Esophagus mucosa (tissue), 1 donor: Measurements from ENCODE around the gene GULP1. TPM values are rescaled to one million over a fixed set of nuclear protein-coding genes. Genes with fewer than 3 reads are reported as not detected.
"Not testable (repeated sequence)": the region's sequence is repeated elsewhere in the genome, so short reads cannot be mapped to it uniquely, and the experiment has no call there.

ENCODE experiments used
- ATAC-seq: fragments of 200-7000 bp; cut with Tn5 transposase; one replicate; pipeline ENCODE4 v1.9.1; 2020
- total RNA-seq: library from RNA; stranded (reverse); gene quantifications from one replicate; pipeline ENCODE4 v1.2.4, GENCODE V29; 2023
- donor health status: DM: yes; HTN: yes; CAD: no.

Gene GULP1
- total RNA-seq, 1 donor from 2014 or later, result 10.2 TPM

DNA sequence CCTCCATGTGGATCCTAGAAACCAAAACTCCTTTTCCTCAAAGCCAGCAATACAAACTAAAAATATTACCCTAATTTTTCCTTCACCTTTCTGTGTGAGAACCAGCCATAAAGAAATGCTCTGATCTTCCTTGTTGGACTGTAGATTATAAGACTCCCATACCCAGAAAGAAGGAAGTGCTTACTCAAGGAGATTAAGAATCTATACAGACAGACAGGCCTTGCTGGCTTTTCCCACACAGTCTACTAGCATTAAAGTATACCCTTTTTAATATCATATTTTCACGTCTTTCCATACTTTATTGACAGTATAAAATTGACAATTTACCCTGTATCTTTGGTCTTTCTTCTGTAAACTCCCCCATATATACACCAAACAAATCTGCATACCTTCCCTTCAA is 139.0 kb downstream of the GULP1 start:
- no peak for ATAC-seq

DNA sequence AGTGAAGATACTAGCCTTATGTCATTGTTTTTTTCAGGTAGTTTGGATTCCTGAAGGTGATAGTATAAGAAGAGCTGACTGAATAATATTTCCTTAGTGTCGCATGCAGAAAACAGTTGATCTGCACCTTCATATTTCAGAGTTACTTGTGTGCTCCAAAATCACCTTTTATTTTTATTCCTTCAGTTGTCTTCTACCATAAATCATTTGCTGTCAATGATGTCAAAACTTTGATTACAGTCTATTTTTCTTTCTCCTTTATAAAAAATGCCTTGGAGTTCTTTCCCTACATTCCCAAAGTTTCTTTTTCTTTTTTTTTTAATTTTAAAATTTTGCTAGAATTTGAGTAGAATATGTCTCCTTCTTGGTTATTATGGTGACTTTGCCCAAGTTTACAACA is 142.3 kb downstream of the GULP1 start:
- no peak for ATAC-seq

DNA sequence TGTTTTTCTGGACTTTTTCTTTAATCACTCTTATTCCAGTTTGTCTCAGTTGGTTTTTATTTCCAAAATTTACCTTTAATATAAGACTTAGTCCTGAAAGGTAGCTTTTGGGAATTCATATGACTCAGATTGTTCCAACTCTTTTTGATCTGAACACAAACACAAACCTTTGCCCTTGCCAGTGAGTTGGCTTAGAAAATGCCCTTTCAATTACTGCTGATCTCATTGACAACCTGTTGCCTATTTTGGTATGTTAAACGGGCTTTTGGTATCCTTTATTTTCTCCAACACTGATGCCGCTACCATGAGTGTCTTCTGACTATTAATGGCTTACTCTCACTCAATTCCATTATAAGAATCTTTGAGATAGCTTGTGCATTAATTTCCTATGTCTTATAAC is 143.4 kb downstream of the GULP1 start:
- ATAC-seq, result no peak

DNA sequence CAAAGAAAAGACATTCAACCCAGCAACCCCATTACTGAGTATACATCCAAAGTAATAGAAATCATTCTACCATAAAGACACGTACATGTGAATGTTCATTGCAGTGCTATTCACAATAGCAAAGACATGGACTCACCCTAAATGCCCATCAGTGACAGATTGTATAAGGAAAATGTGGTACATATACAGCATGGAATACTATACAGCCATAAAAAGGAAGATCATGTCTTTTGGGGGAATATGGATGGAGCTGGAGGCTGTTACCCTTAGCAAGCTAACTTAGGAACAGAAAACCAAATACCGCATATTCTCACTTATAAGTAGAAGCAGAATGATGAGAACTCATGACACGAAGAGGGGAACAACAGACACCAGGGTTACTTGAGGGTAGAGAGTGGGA is 145.9 kb downstream of the GULP1 start:
- ATAC-seq, result no peak

DNA sequence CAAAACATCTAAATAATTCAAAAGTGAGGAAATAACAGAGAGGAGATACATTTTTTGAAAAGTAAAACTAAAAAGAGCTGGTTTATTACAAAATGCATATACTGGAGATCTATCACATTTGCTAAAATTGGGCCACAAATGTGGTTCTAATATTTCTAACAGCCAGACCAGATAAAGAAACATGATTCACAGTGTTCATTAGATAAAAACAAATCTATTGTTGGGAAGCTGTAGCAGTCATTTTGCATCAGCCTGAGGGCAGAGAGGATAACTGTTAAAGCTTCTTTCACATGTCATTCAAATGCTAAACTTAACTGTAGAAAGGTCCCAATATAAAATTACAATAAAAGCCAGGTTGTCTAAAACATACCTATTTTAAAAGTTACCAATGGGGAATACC is 148.3 kb downstream of the GULP1 start:
- ATAC-seq, result no peak

DNA sequence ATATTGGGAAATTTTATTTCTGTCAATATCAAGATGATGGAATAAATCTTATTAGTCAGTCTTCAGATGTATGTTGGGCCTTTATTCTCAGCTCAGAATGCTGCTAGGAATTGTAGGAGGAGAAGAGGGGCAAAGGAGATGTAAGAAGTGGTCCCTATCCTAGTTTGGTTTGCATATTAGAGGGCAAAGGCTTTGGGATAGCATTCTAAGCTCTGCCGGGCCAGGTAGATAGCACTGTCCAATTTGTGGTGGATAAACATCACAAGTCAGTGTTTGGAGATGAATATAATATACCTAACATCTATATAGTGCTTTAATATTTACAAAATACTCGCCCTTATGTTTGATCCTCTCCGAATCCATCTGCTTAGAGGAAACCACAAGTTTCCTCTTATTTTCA is 149.2 kb downstream of the GULP1 start:
- no peak for ATAC-seq

DNA sequence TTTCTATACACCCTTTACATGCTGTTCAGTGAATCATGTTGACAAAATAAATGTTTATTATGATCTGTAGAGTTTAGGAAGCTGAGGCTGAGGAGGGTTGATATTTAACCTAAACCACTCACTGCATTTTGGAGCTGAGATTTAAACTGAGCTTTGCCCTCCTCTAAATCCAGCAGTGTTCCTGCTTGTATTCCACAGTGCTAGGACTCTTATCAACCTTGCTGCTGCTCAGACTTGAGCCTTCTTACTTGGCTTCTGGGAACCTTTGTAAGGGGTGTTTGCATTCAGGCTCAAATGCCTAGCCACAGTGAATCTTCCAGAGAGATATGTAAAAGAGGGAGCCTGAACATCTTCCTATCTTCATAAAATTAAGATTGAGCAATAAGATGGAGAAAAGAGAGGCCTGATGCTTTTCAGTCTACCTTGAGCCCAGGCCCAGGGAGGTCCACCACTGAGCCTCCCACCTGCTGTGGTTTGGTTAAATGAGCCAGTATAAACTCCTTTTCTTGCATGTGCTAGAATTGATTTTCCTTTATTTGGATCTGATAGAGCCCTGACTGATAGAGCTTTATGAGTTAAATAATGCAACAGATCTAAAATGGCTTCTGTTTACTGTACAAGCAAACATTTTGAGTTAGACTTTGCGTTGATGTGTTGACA is 149.7 kb downstream of the GULP1 start:
- ATAC-seq, result no peak

DNA sequence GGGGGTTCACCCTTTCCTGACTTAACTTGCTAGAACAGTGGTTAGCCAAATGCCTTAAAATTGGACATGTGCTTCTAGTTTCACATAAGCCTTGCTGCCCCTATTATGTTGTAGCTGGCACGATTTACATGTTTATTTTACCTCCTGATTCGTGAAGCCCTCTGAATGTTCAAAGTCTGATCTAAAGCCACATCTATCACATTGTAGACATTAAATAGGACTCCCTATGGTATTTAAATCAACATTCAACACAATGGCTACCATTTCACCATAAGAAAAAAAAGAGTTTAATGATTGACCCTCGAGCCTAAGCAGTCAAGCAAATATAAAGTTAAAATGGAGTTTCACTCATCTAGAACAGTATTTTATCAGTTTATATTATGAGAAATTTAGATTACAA is 151.5 kb downstream of the GULP1 start:
- no peak for ATAC-seq

DNA sequence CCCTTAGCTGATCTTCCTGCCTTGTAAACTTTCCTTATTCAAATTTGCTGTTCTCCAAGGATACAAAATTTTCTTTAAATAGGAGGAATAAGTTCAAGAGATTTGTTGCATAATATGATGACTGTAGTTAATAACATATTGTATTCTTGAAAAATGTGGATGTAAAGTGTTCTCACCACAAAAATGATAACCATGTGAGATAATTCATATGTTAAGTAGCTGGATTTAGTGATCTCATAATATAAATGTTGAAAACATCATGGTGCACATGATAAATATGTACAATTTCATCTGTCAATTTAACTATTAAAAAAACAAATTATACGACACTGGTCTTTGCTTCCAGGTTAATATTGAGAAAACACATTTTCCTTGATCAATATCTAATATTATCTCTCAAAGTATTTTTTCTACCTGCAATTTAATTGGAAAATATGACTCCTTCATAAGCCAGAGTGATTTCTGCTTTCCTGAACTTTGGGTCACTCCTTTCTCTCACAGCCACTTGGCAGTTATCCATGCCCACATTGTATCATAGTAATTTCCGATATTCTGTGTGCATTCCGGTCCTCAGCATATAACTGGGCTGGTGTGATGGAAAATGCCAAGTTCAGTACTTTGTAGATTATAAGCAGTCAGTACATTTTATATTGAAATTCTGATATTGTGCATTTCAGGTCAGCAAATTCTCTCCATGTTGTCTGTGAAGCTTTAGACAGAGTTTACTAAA is 152.6 kb downstream of the GULP1 start:
- ATAC-seq, result no peak

DNA sequence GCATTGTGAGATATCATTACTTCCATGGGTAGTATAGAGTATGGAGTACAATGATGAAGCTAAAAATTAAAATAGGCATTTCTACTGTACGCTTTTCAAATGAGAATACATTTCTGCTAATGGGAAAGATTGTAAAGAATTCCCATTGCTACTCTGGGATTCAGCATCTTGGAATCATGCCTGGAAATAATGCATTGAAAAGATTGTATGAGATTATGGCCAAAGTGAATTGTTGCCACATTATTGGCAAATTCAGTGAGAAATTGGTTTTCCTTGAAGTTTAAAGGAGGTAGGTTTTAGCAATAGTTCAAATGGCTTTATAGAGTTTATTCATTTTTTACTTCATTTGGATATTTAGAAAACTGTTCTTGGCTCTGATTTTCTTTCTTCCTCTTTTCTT is 157.9 kb downstream of the GULP1 start:
- no peak for ATAC-seq

DNA sequence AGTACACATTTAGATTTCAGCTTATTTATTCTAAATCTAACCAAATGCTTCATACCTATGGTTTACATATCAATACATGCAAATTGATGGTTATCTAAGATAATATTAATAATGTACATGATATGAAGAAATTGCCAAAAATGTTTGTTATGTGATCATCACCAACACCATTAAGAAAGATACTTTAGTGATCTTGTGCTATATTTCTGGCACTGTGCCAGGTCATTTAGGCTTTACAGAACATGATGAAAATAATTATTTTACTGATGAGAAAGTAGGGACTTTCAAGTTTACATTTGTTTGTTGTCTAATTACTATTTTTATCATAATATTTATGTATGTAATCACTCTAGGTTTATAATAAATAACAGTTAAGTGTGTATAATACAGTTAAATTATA is 158.3 kb downstream of the GULP1 start:
- ATAC-seq, result no peak

DNA sequence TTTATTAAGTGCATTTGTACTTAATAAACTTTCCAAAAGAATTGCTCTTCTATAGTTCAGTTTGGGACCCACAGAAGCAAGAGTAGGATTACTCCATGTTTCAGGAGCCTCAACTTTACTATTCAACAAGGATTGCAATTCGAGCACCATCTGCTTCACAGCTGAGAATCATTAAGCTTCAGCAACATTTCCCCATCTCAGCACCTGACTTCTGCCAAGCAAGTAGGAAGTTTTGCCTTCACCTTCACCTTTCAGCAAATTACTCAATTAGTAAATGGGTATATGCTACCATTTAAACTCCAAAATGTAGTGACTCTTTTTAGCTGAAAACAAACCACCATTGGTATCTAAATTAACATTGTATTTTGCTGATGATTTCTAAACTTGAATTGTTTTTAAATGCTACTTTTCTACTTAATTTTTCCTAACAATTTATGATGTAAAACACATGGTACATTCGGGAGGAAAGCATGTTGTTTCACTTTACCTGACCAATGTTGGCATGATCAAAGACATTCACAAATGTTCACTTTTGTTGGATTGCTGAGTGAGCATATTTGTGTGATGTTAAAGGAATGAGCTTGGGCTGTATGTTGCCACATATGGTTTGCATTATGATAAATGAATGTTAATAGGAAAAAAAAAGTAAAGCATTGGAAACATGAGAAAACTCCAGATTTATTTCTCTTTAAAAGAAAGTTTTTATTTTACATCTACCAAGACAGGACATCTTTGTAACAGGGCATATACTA is 159.2 kb downstream of the GULP1 start:
- ATAC-seq, result no peak

DNA sequence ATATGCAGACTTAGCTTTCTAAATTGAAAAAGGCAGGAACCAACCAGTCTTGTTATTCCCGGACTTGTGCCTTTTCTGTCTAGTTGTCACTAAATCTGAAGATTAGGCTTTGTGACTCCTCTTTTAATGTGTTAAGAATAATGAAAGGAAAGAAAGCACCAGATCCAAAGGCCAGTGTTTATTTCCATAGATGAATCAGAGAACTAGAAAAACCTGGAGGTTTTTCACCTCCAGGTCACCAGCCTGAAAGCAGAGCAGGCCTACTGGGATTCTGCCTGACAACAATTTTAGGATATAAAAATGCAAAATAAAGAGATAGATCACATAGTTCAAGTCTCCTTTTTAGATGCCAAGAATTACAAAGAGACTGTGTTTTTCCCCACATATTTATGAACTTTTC is 160.4 kb downstream of the GULP1 start:
- ATAC-seq, result no peak

DNA sequence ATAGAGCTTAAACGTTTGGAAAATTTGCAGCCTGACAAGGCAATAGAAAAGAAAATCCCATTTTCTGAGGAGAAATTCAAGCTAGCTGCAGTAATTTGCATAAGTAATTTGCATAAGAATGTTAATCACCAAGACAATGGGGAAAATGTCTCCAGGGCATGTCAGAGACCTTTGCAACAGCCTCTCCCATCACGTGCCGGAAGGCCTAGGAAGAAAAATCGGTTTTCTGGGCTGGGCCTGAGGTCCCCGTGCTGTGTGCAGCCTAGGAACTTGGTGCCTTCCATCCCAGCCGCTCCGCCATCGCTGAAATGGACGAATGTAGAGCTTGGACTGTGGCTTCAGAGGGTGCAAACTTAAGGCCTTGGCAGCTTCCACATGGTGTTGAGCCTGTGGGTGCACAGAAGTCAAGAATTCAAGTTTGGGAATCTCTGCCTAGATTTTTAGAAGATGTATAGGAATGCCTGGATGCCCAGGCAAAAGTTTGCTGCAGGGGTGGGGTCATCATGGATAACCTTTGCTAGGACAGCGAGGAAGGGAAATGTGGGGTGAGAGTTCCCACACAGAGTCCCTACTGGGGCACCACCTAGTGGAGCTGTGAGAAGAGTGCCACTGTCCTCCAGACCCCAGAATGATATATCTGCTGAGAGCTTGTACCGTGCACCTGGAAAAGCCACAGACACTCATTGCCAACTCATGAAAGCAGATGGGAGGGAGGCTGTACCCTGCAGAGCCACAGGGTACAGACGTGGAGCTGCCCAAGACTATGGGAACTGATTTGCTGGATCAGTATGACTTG is 164.6 kb downstream of the GULP1 start:
- no peak for ATAC-seq

DNA sequence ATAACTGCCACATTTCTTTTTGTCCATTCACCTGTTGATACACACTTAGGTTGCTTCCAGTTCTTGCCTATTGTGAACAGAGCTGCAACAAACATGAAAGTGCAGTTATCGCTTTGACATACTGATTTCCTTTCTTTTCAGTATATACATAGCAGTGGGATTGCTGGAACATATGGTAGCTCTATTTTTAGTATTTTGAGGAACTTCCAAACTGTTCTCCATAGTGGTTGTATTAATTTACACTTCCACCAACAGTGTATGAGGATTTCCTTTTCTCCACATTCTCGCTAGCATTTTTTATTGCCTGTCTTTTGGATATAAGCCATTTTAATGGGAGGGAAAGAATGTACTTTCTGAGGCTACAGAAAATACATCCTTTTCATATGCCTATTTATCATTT is 167.4 kb downstream of the GULP1 start:
- ATAC-seq, result no peak

DNA sequence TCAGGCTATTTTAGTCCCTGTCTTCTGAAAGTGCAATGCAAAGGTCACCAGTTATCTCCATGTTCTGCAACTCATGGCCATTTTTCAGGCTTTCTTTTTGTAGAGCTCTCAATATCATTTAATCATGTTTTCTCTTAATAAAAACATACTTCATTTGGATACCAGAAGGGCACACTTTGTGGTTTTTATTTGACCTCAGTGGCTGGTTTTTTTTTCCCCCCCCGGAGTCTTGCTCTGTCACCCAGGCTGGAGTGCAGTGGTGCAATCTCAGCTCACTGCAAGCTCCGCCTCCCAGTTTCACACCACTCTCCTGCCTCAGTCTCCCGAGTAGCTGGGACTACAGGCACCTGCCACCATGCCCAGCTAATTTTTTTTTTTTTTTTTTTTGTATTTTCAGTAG is 174.4 kb downstream of the GULP1 start:
- not testable (repeated sequence) for ATAC-seq

DNA sequence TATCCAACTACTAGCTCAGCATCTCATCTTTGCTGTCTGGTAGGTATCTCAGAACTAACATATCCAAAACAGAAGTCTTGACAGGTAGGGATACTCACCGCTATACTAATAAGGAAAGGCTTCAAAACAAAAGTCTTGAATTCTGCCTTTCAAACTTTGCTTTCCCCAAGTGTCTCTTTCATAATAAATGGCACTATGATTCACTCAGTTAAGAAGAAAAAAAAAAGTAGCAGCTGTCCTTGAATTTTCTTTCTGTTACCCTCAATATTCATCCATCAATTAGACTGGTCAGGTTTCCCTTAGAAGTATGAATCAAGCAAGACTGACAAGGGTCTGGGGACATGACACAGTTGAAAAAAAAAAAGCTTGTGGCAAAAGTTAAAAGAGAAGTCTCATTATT is 175.1 kb downstream of the GULP1 start:
- ATAC-seq, result no peak

DNA sequence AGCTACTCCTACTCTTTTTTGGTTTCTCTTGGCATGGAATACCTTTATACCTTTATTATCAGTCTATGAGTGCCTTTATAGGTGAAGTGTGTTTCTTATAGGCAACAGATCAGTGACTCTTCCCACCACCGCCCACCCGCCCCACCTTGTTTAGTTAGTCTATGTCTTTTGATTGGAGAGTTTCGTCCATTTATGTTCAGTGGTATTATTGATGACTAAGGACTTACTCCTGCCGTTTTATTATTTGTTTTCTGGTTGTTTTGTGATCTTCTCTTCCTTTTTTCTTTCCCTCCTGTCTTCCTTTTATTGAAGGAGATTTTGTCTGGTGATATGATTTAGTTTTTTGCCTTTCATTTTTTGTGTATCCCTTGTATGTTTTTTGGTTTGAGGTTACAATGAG is 179.5 kb downstream of the GULP1 start:
- no peak for ATAC-seq

DNA sequence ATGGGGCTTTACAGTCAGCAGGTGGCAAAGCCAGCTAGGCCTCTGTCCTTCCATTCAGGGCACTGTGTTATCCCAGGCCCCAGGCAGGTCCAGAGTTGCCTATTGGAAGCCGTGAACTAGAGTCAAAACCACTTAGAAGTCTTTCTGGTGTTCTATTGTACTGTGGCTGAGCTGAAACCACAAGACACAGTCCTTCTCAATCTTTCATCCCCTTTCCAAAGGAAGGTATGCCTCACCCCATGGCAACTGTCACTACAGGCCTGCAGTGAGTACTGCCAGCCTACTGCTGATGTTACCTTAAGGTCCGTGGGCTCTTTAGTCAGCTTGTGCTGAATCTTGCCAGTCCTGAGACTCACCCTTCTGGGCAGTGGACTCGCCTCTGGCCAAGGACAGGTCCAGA is 181.6 kb downstream of the GULP1 start:
- ATAC-seq, result no peak

DNA sequence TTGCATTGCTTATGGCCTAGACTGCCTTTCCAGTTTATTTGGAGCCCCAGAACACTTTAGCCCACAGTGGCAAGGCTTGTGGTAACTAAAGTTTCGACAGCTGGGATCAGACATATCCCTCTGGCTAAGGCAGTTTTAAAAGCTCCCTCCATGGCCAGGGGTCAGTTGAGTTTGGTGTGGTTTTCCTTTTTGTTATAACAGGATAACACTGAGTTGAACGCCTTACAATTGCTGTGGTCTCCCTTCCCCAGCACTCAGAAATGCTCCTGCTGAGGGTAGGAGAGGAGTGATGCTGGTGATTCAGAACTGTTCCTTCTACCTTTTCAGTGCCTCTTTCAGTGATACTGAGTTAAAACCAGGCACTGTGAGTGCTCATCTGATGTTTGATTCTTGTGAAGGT is 182.6 kb downstream of the GULP1 start:
- ATAC-seq, result no peak

DNA sequence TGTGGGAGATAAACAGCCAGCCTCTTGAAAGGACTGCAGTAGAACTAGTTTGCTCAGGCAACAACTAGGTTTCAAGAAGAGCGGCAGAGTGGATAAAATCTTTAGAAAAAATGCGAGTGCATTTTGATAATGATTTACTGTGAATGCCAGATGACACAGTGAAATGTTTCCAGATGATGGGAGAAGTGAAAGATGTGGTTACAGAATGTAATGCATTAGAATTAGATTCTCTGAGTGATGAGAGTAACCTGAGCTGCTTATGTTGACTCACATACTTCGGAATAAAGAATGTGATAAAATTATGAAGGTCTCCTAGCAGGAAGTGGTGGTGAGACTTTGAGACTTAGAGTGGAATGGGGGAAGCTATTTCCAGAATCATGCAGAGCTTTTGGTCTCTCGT is 184.3 kb downstream of the GULP1 start:
- ATAC-seq, result no peak

DNA sequence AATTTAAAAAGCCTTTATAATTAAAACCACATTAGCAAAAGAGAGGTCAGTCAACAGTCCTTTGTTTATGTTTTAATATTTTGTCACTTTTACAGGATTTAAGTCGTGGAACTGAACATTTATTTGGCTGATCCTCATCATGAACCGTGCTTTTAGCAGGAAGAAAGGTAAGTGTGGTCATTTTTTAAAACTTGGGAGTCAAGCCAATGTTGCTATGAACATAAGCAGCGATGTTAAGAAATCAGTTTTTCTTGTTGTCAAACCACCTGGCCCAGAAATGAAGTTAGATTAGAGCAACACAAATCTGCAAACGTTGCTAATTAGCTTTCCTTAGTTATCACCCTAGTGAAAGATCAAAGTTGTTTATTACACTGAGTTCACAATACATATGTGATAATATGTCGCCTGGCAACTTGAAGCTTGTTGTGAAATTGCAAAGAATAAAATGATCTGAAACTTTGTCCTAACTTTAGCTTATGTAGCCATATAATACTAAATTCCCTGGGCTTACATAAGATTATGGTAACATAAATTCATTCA is 186.0 kb downstream of the GULP1 start:
- no peak for ATAC-seq

DNA sequence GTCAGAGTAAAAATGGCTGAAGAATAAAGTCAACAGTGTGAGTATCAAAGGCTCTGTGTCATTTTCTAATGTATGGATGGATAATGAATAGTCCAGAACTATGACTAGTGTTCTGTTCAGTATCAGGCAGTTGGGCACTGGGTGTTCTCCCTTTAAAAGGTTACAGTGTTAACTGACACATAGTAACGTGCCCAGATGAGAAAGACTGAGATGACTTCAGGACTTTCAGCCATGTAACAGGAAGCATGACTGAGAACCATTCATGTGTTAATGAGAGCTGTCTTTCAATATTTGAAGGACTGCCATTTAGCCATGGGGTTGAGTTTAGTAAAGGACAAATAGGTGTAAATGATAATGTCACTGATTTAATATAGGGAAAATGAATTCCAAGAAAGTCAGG is 187.1 kb downstream of the GULP1 start:
- ATAC-seq, result no peak
